ENCODE results near the gene DYRK1A. TPM values are rescaled to one million over a fixed set of nuclear protein-coding genes. Genes with fewer than 3 reads are reported as not detected.

The DYRK1A gene
- total RNA-seq, 6 experiments from 2014 or later, result 35.8 to 47.3 (median 42.5) TPM

DNA sequence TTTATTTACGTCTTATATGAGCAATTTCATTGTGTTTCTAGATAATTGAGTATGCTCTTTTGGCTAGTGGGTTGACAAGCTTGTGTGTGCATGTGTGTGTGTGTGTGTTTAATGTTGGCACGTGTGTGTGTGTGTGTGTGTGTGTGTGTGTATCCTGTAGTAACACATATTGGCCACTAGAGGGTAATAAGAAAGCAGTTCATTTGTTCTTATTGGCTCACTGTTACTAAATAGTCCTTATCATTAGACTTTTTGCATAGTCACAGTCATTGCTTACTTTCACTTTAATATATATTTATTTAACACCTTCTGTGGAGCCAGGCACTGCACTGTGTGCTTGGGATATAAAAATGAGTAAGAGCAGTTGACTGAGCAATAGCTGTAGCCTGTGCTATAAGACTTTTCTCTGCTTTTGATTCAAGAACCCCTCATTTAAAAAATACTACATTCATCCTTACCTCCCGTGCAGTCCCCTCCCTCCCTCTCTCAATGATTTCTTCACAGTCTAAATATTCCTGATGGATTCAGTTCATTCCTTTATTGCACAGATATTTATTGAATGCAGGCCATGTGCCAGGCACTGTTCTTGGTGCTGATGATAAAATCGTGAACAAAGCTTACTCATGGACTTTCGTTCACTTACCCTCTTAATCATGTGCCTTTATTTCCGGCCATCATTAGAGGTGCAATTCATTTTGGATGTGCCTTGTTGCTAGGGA lies 96.7 kb downstream of the DYRK1A start:
- TF ChIP-seq, protein P1, sequence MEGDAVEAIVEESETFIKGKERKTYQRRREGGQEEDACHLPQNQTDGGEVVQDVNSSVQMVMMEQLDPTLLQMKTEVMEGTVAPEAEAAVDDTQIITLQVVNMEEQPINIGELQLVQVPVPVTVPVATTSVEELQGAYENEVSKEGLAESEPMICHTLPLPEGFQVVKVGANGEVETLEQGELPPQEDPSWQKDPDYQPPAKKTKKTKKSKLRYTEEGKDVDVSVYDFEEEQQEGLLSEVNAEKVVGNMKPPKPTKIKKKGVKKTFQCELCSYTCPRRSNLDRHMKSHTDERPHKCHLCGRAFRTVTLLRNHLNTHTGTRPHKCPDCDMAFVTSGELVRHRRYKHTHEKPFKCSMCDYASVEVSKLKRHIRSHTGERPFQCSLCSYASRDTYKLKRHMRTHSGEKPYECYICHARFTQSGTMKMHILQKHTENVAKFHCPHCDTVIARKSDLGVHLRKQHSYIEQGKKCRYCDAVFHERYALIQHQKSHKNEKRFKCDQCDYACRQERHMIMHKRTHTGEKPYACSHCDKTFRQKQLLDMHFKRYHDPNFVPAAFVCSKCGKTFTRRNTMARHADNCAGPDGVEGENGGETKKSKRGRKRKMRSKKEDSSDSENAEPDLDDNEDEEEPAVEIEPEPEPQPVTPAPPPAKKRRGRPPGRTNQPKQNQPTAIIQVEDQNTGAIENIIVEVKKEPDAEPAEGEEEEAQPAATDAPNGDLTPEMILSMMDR (IDR thresholded peaks at IDR 0.05), result peak; percentile 79
- DNase-seq, result peak; percentile 57
- H3K4me1 Mint-ChIP-seq (ENCODE audit: low read depth), result peaks cover 75% of the 10 kb centered on the region

DNA sequence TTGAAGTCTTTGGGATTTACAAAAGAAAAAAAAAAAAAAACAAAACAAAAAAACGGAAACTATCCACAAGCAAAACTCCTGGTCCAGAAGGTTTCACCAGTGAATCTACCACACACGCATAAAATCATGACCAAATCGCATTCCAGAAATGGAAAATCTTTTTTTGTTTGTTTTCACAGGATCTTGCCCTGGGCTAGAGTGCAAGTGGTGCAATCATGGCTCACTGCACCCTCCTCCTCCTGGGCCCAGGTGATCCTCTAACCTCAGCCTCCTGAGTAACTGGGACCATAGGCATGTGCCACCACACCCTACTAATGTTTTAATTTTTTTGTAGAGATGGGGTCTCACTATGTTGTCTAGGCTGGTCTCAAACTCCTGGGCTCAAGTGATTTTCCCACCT lies 100.5 kb downstream of the DYRK1A start:
- Mint-ChIP-seq H3K27me3 (ENCODE audit: insufficient read depth) (peaks cover 4% of the 10 kb centered on the region; the same call in 1 of the 2 replicates), H3K4me3 (no peak overlapping the region), H3K27ac (no peak overlapping the region), H3K4me1 (ENCODE audit: low read depth) (peaks cover 38% of the 10 kb centered on the region), H3K9me3 (no peaks in the 10 kb centered on the region), H3K36me3 (ENCODE audit: low read depth) (peaks cover 30% of the 10 kb centered on the region)
- no peak for DNase-seq
- TF ChIP-seq, protein P1 (IDR thresholded peaks at IDR 0.05), result no peak

More for the DNA sequence above, 96.7 kb downstream of the DYRK1A start:
- H3K27me3 Mint-ChIP-seq (ENCODE audit: insufficient read depth), result peaks cover 4% of the 10 kb centered on the region; the same call in 1 of the 2 replicates
- peak overlapping the region; percentile 78 for H3K4me3 Mint-ChIP-seq
- H3K27ac Mint-ChIP-seq, result peak overlapping the region; percentile 71
- H3K9me3 Mint-ChIP-seq, result no peaks in the 10 kb centered on the region
- peaks cover 13% of the 10 kb centered on the region for H3K36me3 Mint-ChIP-seq (ENCODE audit: low read depth)

DNA sequence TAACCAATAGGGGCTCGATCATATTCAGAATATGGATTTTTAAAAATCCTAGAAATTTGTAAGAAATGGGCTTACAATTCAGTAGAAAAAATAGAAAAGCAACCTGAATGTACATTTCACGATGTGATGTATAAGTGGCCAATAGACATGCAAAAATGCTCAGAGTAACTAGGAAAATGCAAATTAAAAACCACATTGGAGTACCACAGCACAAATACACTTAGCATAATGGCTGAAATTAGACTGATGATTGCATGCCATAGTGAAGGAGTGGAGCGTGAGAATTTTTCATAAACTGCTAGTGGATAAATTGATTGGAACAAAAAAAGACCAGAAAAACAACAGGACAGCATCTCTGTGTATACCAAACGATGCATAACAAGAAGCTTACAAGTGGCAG lies 102.3 kb downstream of the DYRK1A start:
- Mint-ChIP-seq H3K4me1 (ENCODE audit: low read depth) (peaks cover 19% of the 10 kb centered on the region), H3K27ac (no peak overlapping the region), H3K36me3 (ENCODE audit: low read depth) (peaks cover 34% of the 10 kb centered on the region), H3K4me3 (no peak overlapping the region), H3K27me3 (ENCODE audit: insufficient read depth) (peaks cover 1% of the 10 kb centered on the region; the same call in 1 of the 2 replicates), H3K9me3 (no peaks in the 10 kb centered on the region)
- DNase-seq, result no peak
- TF ChIP-seq, protein P1 (IDR thresholded peaks at IDR 0.05), result no peak

DNA sequence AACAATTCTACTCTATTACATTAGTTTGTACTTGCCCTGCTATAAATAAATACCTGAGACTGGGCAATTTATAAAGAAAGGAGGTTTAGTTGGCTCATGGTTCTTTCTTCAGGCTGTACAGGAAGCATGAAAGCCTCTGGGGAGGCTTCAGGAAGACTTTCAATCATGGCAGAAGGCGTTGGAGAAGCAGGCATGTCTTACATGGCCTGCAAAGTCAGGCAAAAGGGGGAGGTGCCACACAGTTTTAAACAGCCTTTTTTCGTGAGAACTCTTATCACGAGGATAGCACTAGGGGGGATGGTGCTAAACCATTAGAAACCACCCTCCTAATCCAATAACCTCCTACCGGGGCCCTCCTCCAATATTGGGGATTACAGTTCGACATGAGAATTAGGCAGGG lies 102.9 kb downstream of the DYRK1A start:
- H3K27ac Mint-ChIP-seq, result no peak overlapping the region
- H3K4me3 Mint-ChIP-seq, result no peak overlapping the region
- H3K36me3 Mint-ChIP-seq (ENCODE audit: low read depth), result peaks cover 34% of the 10 kb centered on the region
- TF ChIP-seq, protein P1 (IDR thresholded peaks at IDR 0.05), result no peak
- no peaks in the 10 kb centered on the region for H3K9me3 Mint-ChIP-seq
- H3K27me3 Mint-ChIP-seq (ENCODE audit: insufficient read depth), result peaks cover 1% of the 10 kb centered on the region; the same call in 1 of the 2 replicates
- H3K4me1 Mint-ChIP-seq (ENCODE audit: low read depth), result peaks cover 17% of the 10 kb centered on the region
- DNase-seq, result no peak

DNA sequence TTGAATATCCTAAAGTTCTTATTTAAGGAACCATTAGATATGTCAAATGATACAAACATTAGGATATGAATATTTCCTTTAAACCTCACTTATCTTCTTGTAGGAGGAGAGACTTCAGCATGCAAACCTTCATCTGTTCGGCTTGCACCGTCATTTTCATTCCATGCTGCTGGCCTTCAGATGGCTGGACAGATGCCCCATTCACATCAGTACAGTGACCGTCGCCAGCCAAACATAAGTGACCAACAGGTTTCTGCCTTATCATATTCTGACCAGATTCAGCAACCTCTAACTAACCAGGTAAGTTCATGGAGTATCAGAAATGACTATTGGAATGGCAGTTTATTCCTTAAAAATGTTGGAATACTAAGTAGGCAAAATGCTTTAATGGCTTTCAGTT lies 106.0 kb downstream of the DYRK1A start:
- TF ChIP-seq, protein P1 (IDR thresholded peaks at IDR 0.05), result no peak
- H3K36me3 Mint-ChIP-seq (ENCODE audit: low read depth), result peaks cover 30% of the 10 kb centered on the region

More for the DNA sequence above, 106.0 kb downstream of the DYRK1A start:
- Mint-ChIP-seq H3K9me3 (no peaks in the 10 kb centered on the region), H3K4me1 (ENCODE audit: low read depth) (peaks cover 21% of the 10 kb centered on the region), H3K4me3 (no peak overlapping the region), H3K27me3 (ENCODE audit: insufficient read depth) (no peaks in the 10 kb centered on the region), H3K27ac (no peak overlapping the region)
- DNase-seq, result no peak

Measured in HFFc6 (cell line).